ENCODE data around the gene SORCS1.

DNA sequence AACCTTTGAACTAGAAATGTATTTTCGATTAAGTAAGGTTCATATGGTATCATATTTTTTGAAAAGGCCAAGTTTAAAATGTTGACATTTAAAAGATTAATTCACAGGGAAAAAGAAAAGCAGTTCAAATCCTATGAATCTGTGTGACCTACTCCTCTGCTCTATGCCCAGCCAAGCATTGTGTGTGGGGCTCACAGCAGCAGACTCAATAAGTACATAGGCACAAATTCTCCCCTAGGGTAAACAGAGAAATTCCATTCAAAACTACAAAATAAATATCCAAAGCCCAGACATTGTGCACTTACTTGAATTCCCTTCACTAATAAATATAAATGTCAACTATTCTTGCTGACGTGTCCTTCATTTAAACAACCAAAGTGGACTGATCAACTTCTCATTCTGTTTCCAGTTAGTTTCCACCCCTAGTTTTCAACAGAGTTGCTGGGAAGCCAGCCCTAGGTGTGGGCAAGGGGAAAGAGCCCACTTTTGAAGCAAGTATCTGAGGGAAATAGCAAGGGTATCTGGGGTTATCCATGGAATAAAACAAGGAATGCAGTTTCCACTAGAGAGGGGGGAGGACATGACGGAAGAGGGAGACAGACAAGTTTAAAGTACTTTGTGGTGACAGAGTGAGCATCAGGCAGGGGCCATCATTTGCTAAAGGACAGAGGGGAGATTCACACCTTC lies 533.3 kb downstream of the SORCS1 start:
- TF ChIP-seq FOXM1 (CRISPR knock-in tag; IDR thresholded peaks at IDR 0.05) (no peak), EZH2 (conservative IDR thresholded peaks at IDR 0.05; ENCODE audit: low read depth, low read length) (no peak), ZBTB20 (CRISPR knock-in tag; IDR thresholded peaks at IDR 0.05; ENCODE audit: borderline replicate concordance, low read depth) (no peak), JUN (CRISPR knock-in tag; IDR thresholded peaks at IDR 0.05) (no peak), MAZ (IDR thresholded peaks at IDR 0.05; ENCODE audit: borderline replicate concordance, low read depth, low read length) (no peak), MAZ (CRISPR knock-in tag; IDR thresholded peaks at IDR 0.05; ENCODE audit: low read depth) (no peak), KDM1A (CRISPR knock-in tag; IDR thresholded peaks at IDR 0.05) (no peak)
- TF ChIP-seq, protein P1, sequence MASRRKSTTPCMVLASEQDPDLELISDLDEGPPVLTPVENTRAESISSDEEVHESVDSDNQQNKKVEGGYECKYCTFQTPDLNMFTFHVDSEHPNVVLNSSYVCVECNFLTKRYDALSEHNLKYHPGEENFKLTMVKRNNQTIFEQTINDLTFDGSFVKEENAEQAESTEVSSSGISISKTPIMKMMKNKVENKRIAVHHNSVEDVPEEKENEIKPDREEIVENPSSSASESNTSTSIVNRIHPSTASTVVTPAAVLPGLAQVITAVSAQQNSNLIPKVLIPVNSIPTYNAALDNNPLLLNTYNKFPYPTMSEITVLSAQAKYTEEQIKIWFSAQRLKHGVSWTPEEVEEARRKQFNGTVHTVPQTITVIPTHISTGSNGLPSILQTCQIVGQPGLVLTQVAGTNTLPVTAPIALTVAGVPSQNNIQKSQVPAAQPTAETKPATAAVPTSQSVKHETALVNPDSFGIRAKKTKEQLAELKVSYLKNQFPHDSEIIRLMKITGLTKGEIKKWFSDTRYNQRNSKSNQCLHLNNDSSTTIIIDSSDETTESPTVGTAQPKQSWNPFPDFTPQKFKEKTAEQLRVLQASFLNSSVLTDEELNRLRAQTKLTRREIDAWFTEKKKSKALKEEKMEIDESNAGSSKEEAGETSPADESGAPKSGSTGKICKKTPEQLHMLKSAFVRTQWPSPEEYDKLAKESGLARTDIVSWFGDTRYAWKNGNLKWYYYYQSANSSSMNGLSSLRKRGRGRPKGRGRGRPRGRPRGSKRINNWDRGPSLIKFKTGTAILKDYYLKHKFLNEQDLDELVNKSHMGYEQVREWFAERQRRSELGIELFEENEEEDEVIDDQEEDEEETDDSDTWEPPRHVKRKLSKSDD (CRISPR knock-in tag; IDR thresholded peaks at IDR 0.05; ENCODE audit: low read depth), result no peak

All from HepG2 (cell line).